Esophagus squamous epithelium (tissue), 4 donors: Measurements from ENCODE around the gene PTPRD.

Experiments
- CTCF ChIP-seq, 6 experiments: fragments of 450-650 bp in 4 of 6; fragments of 200-600 bp in 2 of 6; sonication (generic) in 2 of 6; IDR thresholded peaks; one replicate each; pipeline ENCODE4 v1.5.1; 2016 to 2019; ENCODE audit warnings: antibody characterized with exemption in 6 of 6, mild to moderate bottlenecking in 4 of 6, moderate library complexity in 4 of 6
- POLR2A ChIP-seq, 4 donors: fragments of 450-650 bp; IDR thresholded peaks; one replicate each; pipeline ENCODE4 v1.6.1; 2017; ENCODE audit warnings: antibody characterized with exemption in 4 of 4, mild to moderate bottlenecking in 4 of 4, moderate library complexity in 3 of 4

GRCh38 chr9:9913276-9913832, 699.4 kb downstream of the PTPRD start:
- TF ChIP-seq POLR2A (IDR thresholded peaks at IDR 0.05) = no peak
- no peak for TF ChIP-seq CTCF (IDR thresholded peaks at IDR 0.05)
